HepG2 (cell line): ENCODE results near the gene GUCA1A. TPM values are rescaled to one million over a fixed set of nuclear protein-coding genes. Genes with fewer than 3 reads are reported as not detected.

Experiments
- ATF6 ChIP-seq: sonication (generic); formaldehyde crosslinking; conservative IDR thresholded peaks from 2 replicates; pipeline ENCODE4 v1.4.0; 2020; ENCODE audit warnings: missing genetic modification reagents
- BCL6 ChIP-seq: IDR thresholded peaks from 2 replicates; pipeline ENCODE4 v1.6.1; 2016; ENCODE audit warnings: missing genetic modification reagents, missing compliant biosample characterization
- CREM ChIP-seq, 2 experiments: sonication (generic) in 1 of 2; formaldehyde crosslinking in 1 of 2; IDR thresholded peaks; 2 replicates each; pipeline versions ENCODE4 v1.4.0 to v1.6.1; 2016 to 2020; ENCODE audit warnings: antibody characterized with exemption in 1 of 2, mild to moderate bottlenecking in 1 of 2, missing genetic modification reagents in 1 of 2
- DRAP1 ChIP-seq: IDR thresholded peaks from 2 replicates; pipeline ENCODE4 v1.6.1; 2016; ENCODE audit warnings: missing genetic modification reagents, missing compliant biosample characterization
- HNRNPL ChIP-seq: fragments of 200-400 bp; formaldehyde crosslinking; IDR thresholded peaks from 2 replicates; pipeline ENCODE4 v1.6.1; 2017; ENCODE audit warnings: mild to moderate bottlenecking, low read depth, low read length
- ISX ChIP-seq: sonication (generic); formaldehyde crosslinking; conservative IDR thresholded peaks from 2 replicates; pipeline ENCODE4 v1.5.0; 2020; ENCODE audit warnings: missing genetic modification reagents
- KDM3A ChIP-seq: IDR thresholded peaks from 2 replicates; pipeline ENCODE4 v1.6.1; 2018; ENCODE audit warnings: low read depth, missing compliant biosample characterization
- PHF21A ChIP-seq: sonication (generic); formaldehyde crosslinking; IDR thresholded peaks from 2 replicates; pipeline ENCODE4 v1.5.0; 2020; ENCODE audit warnings: mild to moderate bottlenecking, missing genetic modification reagents
- PRMT3 ChIP-seq: sonication (generic); formaldehyde crosslinking; IDR thresholded peaks from 2 replicates; pipeline ENCODE4 v1.8.1; 2022; ENCODE audit warnings: low read depth, mild to moderate bottlenecking, moderate library complexity, missing genetic modification reagents, borderline replicate concordance
- RFX3 ChIP-seq: IDR thresholded peaks from 2 replicates; pipeline ENCODE4 v1.6.1; 2016; ENCODE audit warnings: missing biosample characterization, missing genetic modification reagents
- SSRP1 ChIP-seq: IDR thresholded peaks from 2 replicates; pipeline ENCODE4 v1.6.1; 2016; ENCODE audit warnings: control low read depth
- WIZ ChIP-seq: sonication (generic); formaldehyde crosslinking; IDR thresholded peaks from 2 replicates; pipeline ENCODE4 v1.5.1; 2020; ENCODE audit warnings: mild to moderate bottlenecking, missing genetic modification reagents
- ZBTB1 ChIP-seq: sonication (generic); formaldehyde crosslinking; IDR thresholded peaks from 2 replicates; pipeline ENCODE4 v1.4.0; 2020; ENCODE audit warnings: missing genetic modification reagents, borderline replicate concordance
- ZBTB42 ChIP-seq: sonication (generic); formaldehyde crosslinking; IDR thresholded peaks from 2 replicates; pipeline ENCODE4 v1.5.0; 2020; ENCODE audit warnings: mild to moderate bottlenecking, missing genetic modification reagents
- ZGPAT ChIP-seq: IDR thresholded peaks from 2 replicates; pipeline ENCODE4 v1.6.1; 2016; ENCODE audit warnings: mild to moderate bottlenecking
- ZMYM4 ChIP-seq: sonication (generic); formaldehyde crosslinking; IDR thresholded peaks from 2 replicates; pipeline ENCODE4 v1.8.1; 2023; ENCODE audit warnings: mild to moderate bottlenecking, missing genetic modification reagents
- ZNF225 ChIP-seq: sonication (generic); formaldehyde crosslinking; IDR thresholded peaks from 2 replicates; pipeline ENCODE4 v1.4.0; 2020; ENCODE audit warnings: mild to moderate bottlenecking, missing genetic modification reagents
- ZNF24 ChIP-seq: fragments of 450-650 bp; IDR thresholded peaks from 2 replicates; pipeline ENCODE4 v1.6.1; 2017; ENCODE audit warnings: antibody characterized with exemption, mild to moderate bottlenecking
- ZNF335 ChIP-seq: sonication (generic); formaldehyde crosslinking; IDR thresholded peaks from 2 replicates; pipeline ENCODE4 v1.4.0; 2020; ENCODE audit warnings: missing genetic modification reagents
- ZNF383 ChIP-seq: sonication (generic); formaldehyde crosslinking; IDR thresholded peaks from 2 replicates; pipeline ENCODE4 v1.4.0; 2020; ENCODE audit warnings: missing genetic modification reagents, mild to moderate bottlenecking, borderline replicate concordance
- ZNF431 ChIP-seq: sonication (generic); formaldehyde crosslinking; IDR thresholded peaks from 2 replicates; pipeline ENCODE4 v1.9.0; 2022; ENCODE audit warnings: missing genetic modification reagents, low read depth, mild to moderate bottlenecking, borderline replicate concordance
- ZNF614 ChIP-seq: IDR thresholded peaks from 2 replicates; pipeline ENCODE4 v1.6.1; 2018; ENCODE audit warnings: missing biosample characterization, missing genetic modification reagents, inconsistent platforms, borderline replicate concordance
- ZNF766 ChIP-seq: sonication (generic); formaldehyde crosslinking; IDR thresholded peaks from 2 replicates; pipeline ENCODE4 v1.5.0; 2020; ENCODE audit warnings: missing genetic modification reagents, borderline replicate concordance
- ZNF792 ChIP-seq: IDR thresholded peaks from 2 replicates; pipeline ENCODE4 v1.6.1; 2016
- ZNF879 ChIP-seq: sonication (generic); formaldehyde crosslinking; IDR thresholded peaks from 2 replicates; pipeline ENCODE4 v1.8.1; 2023; ENCODE audit warnings: missing genetic modification reagents
- polyA plus RNA-seq, 8 experiments: library from polyadenylated mRNA; depleted of rRNA in 3 of 8; stranded (reverse) in 7 of 8; unstranded in 1 of 8; fragments of >200 nt; fragmentation: Illumina TruSeq in 4 of 8; extraction: Trizol in 4 of 8; gene quantifications; 2 replicates each; pipeline versions ENCODE4 v1.2.1 to v1.2.3, GENCODE V29; 2011 to 2016; ENCODE audit warnings: low read depth in 4 of 8, missing spikeins in 1 of 8, mixed read lengths in 1 of 8; ENCODE audit not compliant: insufficient read depth in 1 of 8
- total RNA-seq, 5 experiments: library from RNA; depleted of rRNA; stranded (reverse); fragments of >200 nt; fragmentation: Illumina TruSeq; extraction: Trizol; gene quantifications; 2 replicates each; pipeline ENCODE4 v1.2.3, GENCODE V29; 2016; ENCODE audit warnings: low read depth in 1 of 5
- TF ChIP-seq, protein P1 (sequence below): sonication (generic); formaldehyde crosslinking; IDR thresholded peaks from 2 replicates; pipeline ENCODE4 v1.4.0; 2020; ENCODE audit warnings: missing genetic modification reagents

The GUCA1A gene
- total and polyA plus RNA-seq, 2 of the 13 experiments (the other 11 are each of a cell fraction or from before 2014, with no cell fraction given) = not detected

DNA sequence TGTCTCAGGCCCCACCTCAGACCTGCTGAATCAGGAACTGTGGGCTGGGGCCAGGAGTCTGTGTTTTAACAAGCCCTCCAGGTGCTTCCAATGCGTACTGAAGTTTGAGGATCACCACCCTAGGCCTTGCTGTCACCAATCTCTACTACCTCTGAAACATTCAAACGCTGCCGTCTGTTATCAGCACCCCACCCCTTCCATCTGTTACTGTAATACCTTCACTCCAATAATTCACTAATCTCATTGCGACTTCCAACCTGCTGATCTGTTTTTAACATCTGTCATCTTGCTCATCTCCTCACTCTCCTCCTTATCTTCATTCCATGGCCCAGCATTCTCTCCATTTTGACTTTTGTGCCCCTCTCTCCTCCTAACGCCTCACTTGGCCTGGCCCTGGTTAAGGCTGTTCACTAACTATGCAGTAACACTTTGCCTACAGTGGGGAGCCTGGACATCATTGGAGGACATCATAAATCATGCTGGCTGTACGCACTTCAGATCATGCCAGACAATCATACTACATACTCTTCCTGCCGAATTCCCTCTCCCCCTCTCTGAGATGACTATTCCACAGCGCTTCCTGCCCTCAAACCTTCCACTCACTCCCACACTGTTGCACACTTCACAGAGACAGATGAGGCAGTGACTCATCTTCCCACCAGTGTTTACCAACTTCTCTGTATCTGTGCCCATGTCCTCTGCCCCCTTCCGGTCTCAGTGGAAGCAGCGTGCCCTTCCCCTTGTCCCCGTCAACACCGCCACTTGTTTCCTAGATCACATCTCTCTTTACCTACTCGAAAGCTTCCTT lies 24.6 kb downstream of the GUCA1A start (continued):
- TF ChIP-seq ZNF792 = no peak; the same call in 1 of the 2 replicates
- TF ChIP-seq SSRP1 (CRISPR knock-in tag) = no peak
- no peak for TF ChIP-seq ZMYM4 (CRISPR knock-in tag)
- no peak for TF ChIP-seq ZBTB42 (CRISPR knock-in tag)
- no peak for TF ChIP-seq ZNF766 (CRISPR knock-in tag)
- TF ChIP-seq HNRNPL = no peak
- no peak for TF ChIP-seq ISX (CRISPR knock-in tag)
- TF ChIP-seq PHF21A (CRISPR knock-in tag) = no peak
- no peak for TF ChIP-seq CREM (IDR thresholded peaks at IDR 0.05)
- TF ChIP-seq CREM (CRISPR knock-in tag; IDR thresholded peaks at IDR 0.05) = no peak
- TF ChIP-seq RFX3 (CRISPR knock-in tag) = no peak
- TF ChIP-seq ZGPAT (CRISPR knock-in tag) = no peak
- no peak for TF ChIP-seq ZNF431
- TF ChIP-seq ZNF383 (CRISPR knock-in tag) = no peak
- TF ChIP-seq ZBTB1 (CRISPR knock-in tag) = no peak
- TF ChIP-seq WIZ (CRISPR knock-in tag) = no peak
- TF ChIP-seq PRMT3 (CRISPR knock-in tag) = no peak
- TF ChIP-seq ZNF614 (CRISPR knock-in tag) = no peak
- TF ChIP-seq ZNF879 = no peak
- no peak for TF ChIP-seq ATF6 (CRISPR knock-in tag)
- TF ChIP-seq ZNF24 = no peak
- TF ChIP-seq ZNF335 (CRISPR knock-in tag) = no peak
- TF ChIP-seq, protein P1, sequence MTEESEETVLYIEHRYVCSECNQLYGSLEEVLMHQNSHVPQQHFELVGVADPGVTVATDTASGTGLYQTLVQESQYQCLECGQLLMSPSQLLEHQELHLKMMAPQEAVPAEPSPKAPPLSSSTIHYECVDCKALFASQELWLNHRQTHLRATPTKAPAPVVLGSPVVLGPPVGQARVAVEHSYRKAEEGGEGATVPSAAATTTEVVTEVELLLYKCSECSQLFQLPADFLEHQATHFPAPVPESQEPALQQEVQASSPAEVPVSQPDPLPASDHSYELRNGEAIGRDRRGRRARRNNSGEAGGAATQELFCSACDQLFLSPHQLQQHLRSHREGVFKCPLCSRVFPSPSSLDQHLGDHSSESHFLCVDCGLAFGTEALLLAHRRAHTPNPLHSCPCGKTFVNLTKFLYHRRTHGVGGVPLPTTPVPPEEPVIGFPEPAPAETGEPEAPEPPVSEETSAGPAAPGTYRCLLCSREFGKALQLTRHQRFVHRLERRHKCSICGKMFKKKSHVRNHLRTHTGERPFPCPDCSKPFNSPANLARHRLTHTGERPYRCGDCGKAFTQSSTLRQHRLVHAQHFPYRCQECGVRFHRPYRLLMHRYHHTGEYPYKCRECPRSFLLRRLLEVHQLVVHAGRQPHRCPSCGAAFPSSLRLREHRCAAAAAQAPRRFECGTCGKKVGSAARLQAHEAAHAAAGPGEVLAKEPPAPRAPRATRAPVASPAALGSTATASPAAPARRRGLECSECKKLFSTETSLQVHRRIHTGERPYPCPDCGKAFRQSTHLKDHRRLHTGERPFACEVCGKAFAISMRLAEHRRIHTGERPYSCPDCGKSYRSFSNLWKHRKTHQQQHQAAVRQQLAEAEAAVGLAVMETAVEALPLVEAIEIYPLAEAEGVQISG (CRISPR knock-in tag) = peak; percentile 47
- TF ChIP-seq KDM3A (CRISPR knock-in tag) = no peak
- no peak for TF ChIP-seq ZNF225 (CRISPR knock-in tag)
- TF ChIP-seq DRAP1 (CRISPR knock-in tag) = no peak
- peak; percentile 83 for TF ChIP-seq BCL6 (CRISPR knock-in tag)
